ENCODE results near the gene CDH18. TPM values are rescaled to one million over a fixed set of nuclear protein-coding genes. Genes with fewer than 3 reads are reported as not detected.

The CDH18 gene
- total RNA-seq, 1 donor from 2014 or later = not detected

DNA sequence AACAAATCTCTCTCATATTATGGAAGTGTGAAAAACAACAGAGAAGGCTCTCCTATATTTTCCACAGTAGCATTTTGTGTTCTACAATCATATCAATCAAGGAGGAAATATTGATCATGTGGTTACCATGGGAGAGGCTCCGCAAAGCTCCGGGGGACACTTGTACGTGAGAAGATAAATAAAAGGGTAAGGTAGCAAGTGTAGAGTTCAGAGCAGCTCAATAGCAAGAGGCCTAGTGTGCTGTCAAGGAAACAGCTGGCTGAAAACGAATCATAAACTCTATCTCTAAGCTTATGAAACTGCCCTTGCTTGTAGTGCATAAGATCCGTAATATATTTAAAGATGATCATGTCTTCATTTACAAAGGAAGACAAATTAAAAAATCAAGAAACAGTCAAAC is 57.5 kb downstream of the CDH18 start:
- intact Hi-C loops (cut with micrococcal nuclease) = no loop called here

DNA sequence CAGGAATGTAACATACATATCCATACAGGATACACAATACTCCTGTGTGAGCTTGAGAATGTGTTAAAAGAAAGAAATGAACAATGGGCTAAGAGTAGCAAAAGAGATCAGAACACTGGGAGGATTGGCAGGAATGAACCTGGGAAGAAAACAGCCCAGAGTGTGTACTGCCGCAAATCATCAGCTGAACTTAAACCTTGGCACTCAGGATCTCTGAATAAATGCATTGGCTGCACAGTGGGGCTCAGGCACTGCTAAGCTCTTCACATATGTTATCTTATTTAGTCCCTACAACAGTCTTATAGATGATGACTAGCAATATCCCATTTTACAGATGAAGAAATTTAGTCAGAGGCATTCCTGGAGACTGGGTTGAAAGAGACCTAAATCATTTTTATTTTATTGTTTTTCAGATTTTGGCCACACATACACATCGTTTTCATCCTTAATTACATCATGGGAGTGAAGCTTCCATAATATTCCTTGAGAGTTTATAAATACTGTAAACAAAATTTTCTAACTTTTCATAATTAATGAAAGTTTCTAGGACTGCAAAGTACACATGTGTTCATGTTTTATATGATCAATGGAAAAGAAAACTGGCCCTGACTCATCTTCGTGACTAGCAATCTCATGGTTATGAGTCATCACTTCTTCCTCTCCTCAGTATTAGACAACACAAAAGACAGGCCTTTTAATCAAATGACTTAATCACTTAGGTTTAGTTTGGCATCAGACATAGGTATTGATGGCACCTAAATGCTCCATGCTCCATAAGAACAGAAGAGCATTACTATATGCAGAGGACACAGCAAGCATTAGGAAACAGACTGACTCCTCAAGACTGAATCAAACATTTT is 59.2 kb downstream of the CDH18 start:
- intact Hi-C loops (cut with micrococcal nuclease) = no loop called here

DNA sequence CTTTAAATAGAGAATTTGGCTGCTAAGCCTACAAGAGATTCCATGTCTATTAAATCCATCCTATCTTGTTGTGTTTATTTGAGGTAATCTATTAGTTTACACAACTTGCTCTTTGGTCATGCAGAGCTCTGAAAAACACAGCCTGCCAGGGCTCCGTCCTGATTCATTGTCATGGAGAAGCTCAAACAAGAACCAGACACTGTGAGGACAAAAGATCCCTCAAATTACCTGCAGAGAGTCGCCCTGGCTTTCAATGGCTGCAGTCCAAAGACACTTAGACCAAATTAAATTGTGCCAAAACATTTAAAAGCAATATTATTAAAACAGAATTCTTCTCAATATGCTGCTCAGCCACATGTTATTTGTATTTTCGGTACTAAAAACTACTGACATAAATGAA is 60.1 kb downstream of the CDH18 start:
- intact Hi-C loops (cut with micrococcal nuclease) = no loop called here

DNA sequence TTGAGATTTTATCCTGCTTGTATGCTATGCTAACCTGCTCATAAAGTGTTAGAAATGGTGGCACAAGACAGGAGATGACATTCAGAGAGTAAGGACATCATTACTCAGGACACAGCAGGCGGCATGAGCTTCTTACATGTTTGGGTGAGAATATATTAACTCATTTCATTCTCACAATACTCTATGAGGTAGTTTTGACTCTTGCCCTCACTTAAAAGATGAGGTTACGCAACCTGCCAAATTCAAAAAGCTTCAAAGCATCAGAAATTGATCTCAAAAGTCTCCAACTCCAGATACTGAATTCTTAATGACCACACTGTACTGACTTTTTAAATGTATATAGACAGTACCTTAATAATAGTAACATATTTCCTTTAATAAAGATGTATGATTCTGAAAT is 60.8 kb downstream of the CDH18 start:
- intact Hi-C loops (cut with micrococcal nuclease) = no loop called here

DNA sequence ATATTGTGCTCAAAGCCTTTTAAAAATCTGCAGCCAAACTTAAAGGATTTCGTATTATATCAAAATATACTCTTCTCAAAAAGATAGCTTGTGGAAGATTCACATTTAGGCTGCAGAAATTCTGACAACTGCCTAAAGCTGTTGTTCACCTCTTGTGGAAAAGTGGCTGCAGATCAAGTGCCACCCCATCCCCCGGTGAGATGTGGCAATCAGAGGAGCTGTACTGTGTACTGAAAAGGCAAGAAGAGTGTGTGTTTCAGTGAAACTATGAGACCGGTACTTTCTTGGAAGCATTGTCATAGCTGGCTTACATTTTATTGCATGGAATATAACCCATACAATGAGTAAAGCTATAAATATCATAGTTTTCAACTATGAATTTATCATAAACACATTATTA is 64.3 kb downstream of the CDH18 start:
- intact Hi-C loops (cut with micrococcal nuclease) = no loop called here

DNA sequence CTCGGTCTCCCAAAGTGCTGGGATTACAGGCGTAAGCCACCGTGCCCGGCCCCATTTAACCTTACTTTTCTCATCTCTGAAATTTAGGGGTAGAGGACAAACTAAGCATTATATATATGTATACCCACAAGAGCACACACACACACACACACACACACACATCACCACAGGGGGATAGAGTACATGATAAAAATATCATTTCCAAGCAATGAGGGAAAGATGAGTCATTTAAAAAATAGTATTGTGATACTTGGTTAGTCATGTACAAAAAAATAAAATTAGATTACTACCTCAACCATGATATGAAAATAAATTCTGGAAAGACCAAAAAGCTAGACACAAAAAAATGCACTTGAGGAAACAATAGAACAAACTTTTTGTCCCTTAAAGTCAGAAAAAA is 67.2 kb downstream of the CDH18 start:
- intact Hi-C loops (cut with micrococcal nuclease) = no loop called here

DNA sequence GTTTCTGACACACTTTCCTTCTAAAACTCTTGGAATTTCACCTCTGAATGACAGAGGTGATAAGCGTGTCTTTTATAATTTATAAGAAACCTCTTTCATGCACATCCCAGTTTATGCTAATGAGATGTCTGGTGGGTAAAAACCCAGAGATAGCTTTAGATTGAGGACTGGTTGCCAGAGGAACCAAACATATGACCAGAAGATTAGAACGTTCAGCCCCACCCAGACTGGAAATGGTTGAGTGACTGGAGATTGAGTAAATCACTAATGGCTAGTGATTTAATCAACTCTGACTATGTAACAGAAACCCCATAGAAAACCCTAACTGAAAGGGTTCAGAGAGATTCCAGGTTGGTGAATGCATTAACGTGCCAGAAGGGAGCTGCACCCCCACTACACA is 69.2 kb downstream of the CDH18 start:
- intact Hi-C loops (cut with micrococcal nuclease) = no loop called here

DNA sequence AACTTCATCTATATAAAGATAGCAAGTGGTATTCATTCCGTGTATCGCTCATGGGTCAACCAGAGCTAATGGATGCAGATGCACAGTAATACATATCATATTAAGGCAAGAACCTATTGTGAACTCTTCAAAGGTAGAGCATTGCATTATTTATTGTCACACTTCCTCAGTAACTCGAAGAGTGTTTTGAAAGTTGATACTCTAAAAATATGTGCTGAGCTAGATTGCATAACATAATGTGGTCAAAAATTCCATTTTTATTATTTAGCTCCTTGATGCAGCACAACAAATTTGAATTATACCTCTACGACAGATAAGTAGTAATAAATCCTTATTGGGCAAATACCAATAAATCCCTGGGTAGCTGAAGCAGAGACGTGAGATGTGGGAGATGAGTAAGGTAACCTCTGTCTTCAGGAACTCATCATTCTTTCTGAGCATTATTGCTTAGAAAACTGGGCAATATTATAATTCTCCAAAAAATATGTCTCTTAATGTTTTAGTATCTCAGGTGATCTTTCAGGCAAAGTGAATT is 70.3 kb downstream of the CDH18 start:
- intact Hi-C loops (cut with micrococcal nuclease) = no loop called here

DNA sequence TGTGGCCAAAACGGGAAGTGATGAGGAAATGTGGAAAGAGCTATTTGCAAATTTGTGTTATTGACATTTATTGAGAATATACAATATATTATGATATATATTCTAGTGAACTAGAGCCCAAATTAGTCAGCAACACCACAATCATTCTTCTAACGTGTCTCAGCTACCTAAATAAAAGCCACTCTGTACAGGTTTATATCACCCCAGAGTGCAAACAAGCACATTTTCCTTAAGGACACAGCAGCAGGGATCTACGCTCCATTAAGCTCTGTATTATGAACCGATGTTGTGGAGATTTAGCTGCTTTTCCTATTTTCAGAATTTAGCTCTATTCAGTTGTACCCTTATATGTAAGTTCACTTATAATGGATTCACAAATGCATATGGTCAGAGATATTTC is 77.9 kb downstream of the CDH18 start:
- intact Hi-C loops (cut with micrococcal nuclease) = no loop called here

DNA sequence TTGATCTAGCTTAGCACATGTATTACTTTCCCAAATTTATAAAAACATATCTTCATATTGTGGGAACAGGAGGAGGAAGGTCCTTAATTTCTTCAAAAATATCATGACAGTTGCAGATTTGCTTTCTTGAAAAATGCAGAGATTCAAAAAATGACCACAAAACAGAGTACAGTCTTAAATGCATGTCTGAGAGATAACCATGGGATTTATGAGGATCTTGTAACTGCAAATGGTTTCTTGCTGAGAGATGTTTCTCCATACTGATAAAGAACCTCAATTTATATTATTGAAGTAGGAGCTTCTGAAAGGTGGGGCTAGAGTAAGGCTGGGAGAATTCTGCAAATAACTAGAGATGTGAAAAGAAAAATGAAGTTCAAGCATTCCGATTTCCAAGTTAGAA is 83.2 kb downstream of the CDH18 start:
- intact Hi-C loops (cut with micrococcal nuclease) = no loop called here

DNA sequence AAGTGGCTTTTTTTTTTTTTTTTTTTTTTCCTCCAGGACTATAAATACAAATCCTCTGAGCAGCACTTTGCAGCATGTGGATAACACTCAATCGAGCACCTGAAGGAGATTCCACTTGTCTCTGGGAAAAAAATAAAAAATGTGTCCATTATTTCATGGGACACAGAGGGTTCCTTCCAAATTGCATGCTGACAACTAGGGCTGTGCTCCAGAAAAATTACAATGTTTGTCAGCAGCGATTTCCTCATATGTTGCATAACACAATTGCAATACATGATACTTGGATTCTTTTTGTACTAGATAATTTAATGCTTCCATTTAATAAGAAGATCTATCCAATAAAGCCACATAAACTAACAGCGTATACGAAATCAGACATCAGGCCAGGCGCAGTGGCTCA is 84.4 kb downstream of the CDH18 start:
- intact Hi-C loops (cut with micrococcal nuclease) = no loop called here

DNA sequence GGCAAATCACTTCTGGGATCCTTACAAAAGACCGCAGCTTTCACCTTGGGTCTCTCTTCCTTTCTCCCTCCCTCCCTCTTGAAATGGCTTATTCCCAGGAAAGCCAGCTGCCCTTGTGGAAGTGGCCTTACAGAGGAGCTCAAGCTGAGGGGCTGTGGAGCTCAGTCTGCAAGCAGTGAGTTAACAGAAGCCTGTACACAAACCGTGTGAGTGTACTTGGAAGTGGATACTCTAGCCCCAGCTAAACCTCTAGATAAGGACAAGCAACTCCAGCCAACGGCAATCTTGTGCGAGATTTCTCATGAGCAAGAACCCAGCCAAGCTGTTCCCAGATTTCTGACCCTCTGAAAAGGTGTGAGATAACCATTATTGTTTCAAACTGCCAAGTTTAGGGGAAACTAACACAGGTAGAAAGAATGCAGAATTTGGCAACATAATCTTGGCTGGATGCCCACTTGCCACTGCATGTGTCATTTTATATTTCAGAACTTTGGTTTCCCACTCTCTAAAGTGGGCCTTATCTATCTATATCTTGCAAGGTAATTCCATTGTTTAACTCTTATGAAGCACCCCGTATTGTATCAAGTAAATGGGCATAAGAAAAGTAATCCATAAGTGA is 85.6 kb downstream of the CDH18 start:
- intact Hi-C loops (cut with micrococcal nuclease) = no loop called here

DNA sequence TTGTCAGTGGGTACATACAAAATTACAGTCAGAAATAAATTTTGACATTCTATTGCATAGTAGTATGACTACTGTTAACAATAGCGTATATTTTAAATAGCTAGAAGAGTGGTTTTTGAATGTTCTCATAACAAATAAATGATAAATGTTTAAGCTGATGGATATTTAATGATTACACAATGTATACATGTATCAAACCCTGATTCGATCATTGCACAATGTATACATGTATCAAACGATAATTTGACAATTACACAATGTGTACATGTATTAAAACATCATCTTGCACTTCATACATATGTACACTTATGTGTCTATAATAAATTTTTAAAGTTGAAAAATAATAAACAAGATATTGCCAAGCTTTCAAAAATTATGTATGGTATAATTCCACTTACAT is 87.7 kb downstream of the CDH18 start:
- intact Hi-C loops (cut with micrococcal nuclease) = no loop called here

DNA sequence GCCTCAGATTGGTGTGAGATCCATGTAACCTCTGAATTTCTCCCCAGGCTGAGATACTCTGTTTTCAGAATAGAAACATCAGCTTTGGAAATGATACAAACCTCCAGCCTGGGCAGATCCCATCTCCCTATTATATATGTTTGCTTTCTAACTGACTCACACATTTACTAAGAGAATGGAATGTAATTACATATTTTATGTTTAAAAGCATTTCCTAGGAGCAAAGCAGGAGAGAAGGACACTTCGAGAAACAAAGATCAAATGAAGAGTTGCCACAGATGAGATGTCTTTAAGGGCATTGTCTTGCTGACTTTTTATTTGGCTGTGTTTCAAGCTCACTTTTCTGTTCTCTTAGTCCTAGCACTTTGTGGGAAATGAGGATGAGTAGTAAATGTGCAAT is 96.3 kb downstream of the CDH18 start:
- intact Hi-C loops (cut with micrococcal nuclease) = no loop called here

DNA sequence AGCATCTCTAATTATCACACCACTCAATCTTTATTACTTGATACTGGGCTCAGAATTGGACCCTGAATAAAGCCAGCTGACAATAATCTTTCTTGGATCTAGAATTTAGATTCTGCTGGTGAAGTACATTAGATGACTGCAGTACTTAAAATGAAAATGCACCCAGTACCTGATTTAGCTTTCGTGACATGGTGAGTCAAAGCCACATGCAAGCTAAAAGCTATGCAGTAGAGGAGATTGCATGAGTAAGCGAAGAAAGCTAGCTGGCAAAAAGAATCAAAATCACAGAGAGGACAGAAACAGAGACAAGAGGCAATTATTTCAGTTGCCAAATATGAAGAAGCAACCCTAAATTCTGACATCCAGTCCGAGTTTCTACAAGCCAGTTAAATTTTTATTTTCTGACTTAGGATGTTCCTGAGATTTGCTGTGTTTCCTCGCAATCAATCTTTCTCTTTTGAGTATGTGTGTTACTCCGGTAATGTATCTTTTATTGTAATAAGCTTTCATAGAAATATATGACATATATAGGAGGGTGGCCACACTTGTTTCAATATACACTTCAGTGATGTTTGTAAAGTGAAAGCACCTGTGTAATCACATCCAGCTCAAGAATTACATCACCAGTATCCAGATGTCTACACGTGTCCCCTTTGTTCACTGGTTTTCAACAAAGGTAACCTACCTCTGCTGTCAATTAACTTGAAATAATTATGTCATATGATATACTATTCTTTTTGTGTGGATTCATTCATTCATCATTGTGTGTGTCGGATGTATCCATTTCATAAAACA is 101.7 kb downstream of the CDH18 start:
- intact Hi-C loops (cut with micrococcal nuclease) = no loop called here

DNA sequence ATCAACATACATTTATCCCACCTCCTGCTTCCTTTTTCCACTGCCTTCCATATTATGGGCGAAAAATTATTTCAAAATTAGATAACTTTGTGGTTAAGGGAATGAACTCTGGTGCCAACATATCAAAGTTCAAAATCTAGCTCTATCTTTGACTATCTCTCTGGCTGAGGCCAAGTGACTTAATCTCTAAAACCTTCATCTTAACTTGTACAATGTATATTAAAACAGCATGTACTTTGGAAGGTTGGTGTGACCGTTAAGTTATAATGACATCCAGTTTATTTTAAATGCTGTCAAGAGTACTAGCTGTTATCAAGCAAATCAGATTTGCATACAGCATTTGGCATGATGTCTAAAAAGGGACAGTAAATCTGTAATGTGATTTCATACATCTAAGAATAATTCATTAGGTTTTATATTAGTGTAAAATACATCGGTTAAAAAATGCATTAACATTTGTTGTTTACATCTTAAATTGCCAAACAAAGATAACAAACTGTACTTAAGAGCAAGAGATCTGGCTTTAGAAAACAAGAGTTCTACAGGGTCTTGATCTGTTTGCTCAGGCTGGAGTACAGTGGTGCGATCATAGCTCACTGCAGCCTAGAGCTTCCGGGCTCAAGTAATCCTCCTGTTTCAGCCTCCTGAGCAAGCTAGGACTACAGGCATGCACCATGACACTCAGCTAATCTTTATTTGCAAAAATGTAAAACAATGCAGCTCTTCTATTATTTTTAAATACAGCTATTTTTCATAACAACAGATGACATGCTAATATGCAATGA is 102.8 kb downstream of the CDH18 start:
- intact Hi-C loops (cut with micrococcal nuclease) = no loop called here

DNA sequence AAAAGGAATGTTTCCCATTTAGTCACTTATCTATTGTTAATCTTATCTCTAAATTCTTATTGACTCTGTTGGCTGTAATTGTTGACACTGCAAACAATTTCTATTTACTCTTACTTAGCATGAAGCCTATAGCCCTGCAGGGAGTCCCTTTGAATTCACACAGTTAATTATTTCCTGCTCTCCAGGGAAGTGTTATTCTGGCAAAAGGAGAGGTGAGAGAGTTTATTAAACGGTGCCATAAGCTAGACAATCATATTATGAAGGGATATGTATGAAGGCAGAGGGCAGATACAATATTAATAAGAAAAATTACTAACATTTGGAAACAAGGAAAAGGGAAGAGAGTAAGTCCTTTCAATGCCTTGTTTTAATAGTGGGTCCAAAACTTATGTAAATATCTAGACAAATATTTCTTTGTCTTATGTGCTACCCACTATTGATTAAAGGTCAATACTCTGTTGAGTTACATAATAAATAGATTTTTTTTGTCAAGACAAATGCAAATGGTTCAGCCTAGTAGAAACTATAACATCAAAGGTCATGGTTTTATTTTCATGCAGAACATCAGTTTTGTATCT is 107.1 kb downstream of the CDH18 start:
- intact Hi-C loops (cut with micrococcal nuclease) = no loop called here

DNA sequence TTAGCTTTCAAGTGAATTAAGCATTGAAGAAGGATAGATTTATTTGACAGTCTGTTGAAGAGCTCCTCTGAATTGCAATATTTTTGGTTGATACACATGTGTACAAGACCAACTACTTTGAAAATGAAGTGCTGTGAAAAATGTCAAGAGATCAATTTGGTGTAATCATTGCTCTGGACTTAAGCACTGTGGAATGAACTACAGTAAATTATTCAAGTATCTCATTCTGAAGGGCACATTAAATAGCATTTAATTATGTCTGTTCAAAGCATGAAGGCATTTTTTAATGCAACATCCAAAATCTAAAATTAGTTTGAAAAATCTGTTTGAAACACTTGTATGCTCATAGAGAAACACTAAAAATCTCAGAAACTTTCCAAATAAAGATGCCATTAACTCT is 107.5 kb downstream of the CDH18 start:
- intact Hi-C loops (cut with micrococcal nuclease) = no loop called here

DNA sequence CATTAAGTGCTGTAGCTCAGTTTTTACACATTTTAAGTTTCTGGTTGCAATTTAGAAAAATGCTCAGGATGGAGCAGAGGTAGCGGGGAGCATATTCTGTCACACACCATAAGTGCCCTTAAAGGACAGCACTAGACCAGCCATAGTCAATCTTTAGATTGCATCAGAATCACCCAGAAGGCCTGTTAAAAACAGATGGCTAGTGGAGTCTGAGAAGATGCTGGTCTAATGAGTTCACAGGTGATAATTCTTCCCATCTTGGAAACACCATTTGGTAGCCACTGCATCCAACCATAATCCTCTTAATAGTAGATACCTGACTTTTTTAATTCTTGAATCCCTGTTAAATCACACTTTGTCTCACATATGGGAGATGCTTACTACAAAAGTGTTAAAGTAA is 113.2 kb downstream of the CDH18 start:
- intact Hi-C loops (cut with micrococcal nuclease) = no loop called here

DNA sequence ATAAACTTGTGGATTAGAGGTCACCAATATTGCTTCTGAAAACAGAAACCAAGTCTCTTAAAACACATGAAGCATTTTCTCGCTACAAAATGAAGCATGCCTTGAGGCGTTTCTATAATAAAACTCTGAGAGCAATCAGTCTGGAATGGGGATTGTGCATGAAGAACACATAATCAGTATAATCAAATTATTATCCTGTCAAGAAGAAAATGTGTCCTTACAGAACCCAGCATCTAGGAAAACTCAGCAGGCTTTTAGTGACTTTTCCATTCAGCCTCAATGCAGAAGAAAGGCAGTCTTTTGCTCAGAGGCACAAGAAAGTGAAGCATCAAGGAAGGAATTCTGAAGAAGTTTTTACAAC is 121.9 kb downstream of the CDH18 start:
- intact Hi-C loops (cut with micrococcal nuclease) = no loop called here
